WTC11 (cell line): ENCODE measurements around the gene STRIP1. TPM values are rescaled to one million over a fixed set of nuclear protein-coding genes. Genes with fewer than 3 reads are reported as not detected.

Source experiments
- ATAC-seq: fragments of 200-7000 bp; cut with Tn5 transposase; 2 replicates; pipeline ENCODE4 v1.10.0; 2021; ENCODE audit warnings: mild to moderate bottlenecking, moderate library complexity
- CTCF ChIA-PET: fragments of 300-600 bp; sonication (Branson Sonifier 250); formaldehyde crosslinking; loops from one replicate; lab custom pipeline; 2021; ENCODE audit warnings: antibody characterized with exemption; lab: Charles Lee
- POLR2A ChIA-PET: fragments of 350-600 bp; sonication (Branson Sonifier 250); formaldehyde crosslinking; loops from one replicate; lab custom pipeline; 2021; ENCODE audit warnings: antibody characterized with exemption; lab: Charles Lee
- DNase-seq: peaks from one replicate; pipeline ENCODE4 v3.0.0; 2021; ENCODE audit warnings: low spot score
- H3K27ac Mint-ChIP-seq: 2 replicates; pipeline ENCODE4 v1.8.0; 2021; ENCODE audit warnings: mixed read lengths
- H3K27me3 Mint-ChIP-seq: 2 replicates; pipeline ENCODE4 v1.8.0; 2021; ENCODE audit warnings: low read depth, mild to moderate bottlenecking, moderate library complexity, mixed read lengths
- H3K36me3 Mint-ChIP-seq: 2 replicates; pipeline ENCODE4 v1.8.0; 2021; ENCODE audit warnings: mixed read lengths
- H3K4me1 Mint-ChIP-seq: 2 replicates; pipeline ENCODE4 v1.8.0; 2022; ENCODE audit warnings: mixed read lengths
- H3K4me3 Mint-ChIP-seq: 2 replicates; pipeline ENCODE4 v1.8.0; 2021; ENCODE audit warnings: mild to moderate bottlenecking, moderate library complexity, mixed read lengths
- H3K9me3 Mint-ChIP-seq: 2 replicates; pipeline ENCODE4 v1.8.0; 2021; ENCODE audit warnings: mixed read lengths
- CREM ChIP-seq: sonication (generic); formaldehyde crosslinking; IDR thresholded peaks from 2 replicates; pipeline ENCODE4 v1.8.1; 2022; ENCODE audit warnings: mild to moderate bottlenecking, missing genetic modification reagents, moderate library complexity
- ESRRA ChIP-seq: sonication (generic); formaldehyde crosslinking; IDR thresholded peaks from 2 replicates; pipeline ENCODE4 v1.8.1; 2022; ENCODE audit warnings: mild to moderate bottlenecking, missing genetic modification reagents, borderline replicate concordance
- FOXK1 ChIP-seq: sonication (generic); formaldehyde crosslinking; IDR thresholded peaks from 2 replicates; pipeline ENCODE4 v1.8.0; 2022; ENCODE audit warnings: mild to moderate bottlenecking, moderate library complexity, missing genetic modification reagents
- HMGA2 ChIP-seq: fragments of 250-450 bp; sonication (Bioruptor Pico); IDR thresholded peaks from 2 replicates; pipeline ENCODE4 v1.4.0; 2021; ENCODE audit warnings: mild to moderate bottlenecking, moderate library complexity
- NR3C1 ChIP-seq: sonication (generic); formaldehyde crosslinking; conservative IDR thresholded peaks from 2 replicates; pipeline ENCODE4 v1.8.1; 2023; ENCODE audit warnings: low read depth, mild to moderate bottlenecking, missing genetic modification reagents
- TCF7 ChIP-seq: sonication (generic); formaldehyde crosslinking; IDR thresholded peaks from 2 replicates; pipeline ENCODE4 v1.8.0; 2022; ENCODE audit warnings: mild to moderate bottlenecking, low read depth, missing genetic modification reagents, moderate library complexity
- ZNF138 ChIP-seq: sonication (generic); formaldehyde crosslinking; conservative IDR thresholded peaks from 2 replicates; pipeline ENCODE4 v1.8.1; 2022; ENCODE audit warnings: mild to moderate bottlenecking, moderate library complexity, missing genetic modification reagents
- ZNF232 ChIP-seq: sonication (generic); formaldehyde crosslinking; IDR thresholded peaks from 2 replicates; pipeline ENCODE4 v1.8.0; 2022; ENCODE audit warnings: mild to moderate bottlenecking, missing genetic modification reagents
- ZNF263 ChIP-seq: sonication (generic); formaldehyde crosslinking; IDR thresholded peaks from 2 replicates; pipeline ENCODE4 v1.8.1; 2022; ENCODE audit warnings: low read depth, mild to moderate bottlenecking, moderate library complexity, missing genetic modification reagents
- ZNF423 ChIP-seq: fragments of 250-450 bp; sonication (Bioruptor Pico); IDR thresholded peaks from 2 replicates; pipeline ENCODE4 v2.1.2; 2022; ENCODE audit warnings: mild to moderate bottlenecking, moderate library complexity
- total RNA-seq: library from RNA; stranded (reverse); gene quantifications from 3 replicates; pipeline ENCODE4 v1.2.3, GENCODE V29; 2021
- TF ChIP-seq, protein P1 (sequence below): fragments of 250-450 bp; sonication (Bioruptor Pico); IDR thresholded peaks from 2 replicates; pipeline ENCODE4 v1.9.0; 2021; ENCODE audit warnings: mild to moderate bottlenecking
- TF ChIP-seq, protein P2 (sequence below): sonication (generic); formaldehyde crosslinking; conservative IDR thresholded peaks from 2 replicates; pipeline ENCODE4 v1.8.1; 2023; ENCODE audit warnings: mild to moderate bottlenecking, low read depth, missing genetic modification reagents, moderate library complexity
- TF ChIP-seq, protein P3 (sequence below): fragments of 200-600 bp; IDR thresholded peaks from 2 replicates; pipeline ENCODE4 v1.8.0; 2022; ENCODE audit warnings: antibody characterized with exemption
- TF ChIP-seq, protein P4 (sequence below): sonication (generic); formaldehyde crosslinking; IDR thresholded peaks from 2 replicates; pipeline ENCODE4 v1.8.1; 2022; ENCODE audit warnings: missing genetic modification reagents, borderline replicate concordance
- TF ChIP-seq, protein P5 (sequence below): fragments of 250-450 bp; sonication (Bioruptor Pico); IDR thresholded peaks from 2 replicates; pipeline ENCODE4 v1.9.0; 2021; ENCODE audit warnings: mild to moderate bottlenecking
- TF ChIP-seq, protein P6 (sequence below): sonication (generic); formaldehyde crosslinking; IDR thresholded peaks from 2 replicates; pipeline ENCODE4 v1.8.1; 2022; ENCODE audit warnings: mild to moderate bottlenecking, moderate library complexity, missing genetic modification reagents
- TF ChIP-seq, protein P7 (sequence below): sonication (generic); formaldehyde crosslinking; IDR thresholded peaks from 2 replicates; pipeline ENCODE4 v1.8.1; 2023; ENCODE audit warnings: mild to moderate bottlenecking, missing genetic modification reagents
- TF ChIP-seq, protein P8 (sequence below): sonication (generic); formaldehyde crosslinking; conservative IDR thresholded peaks from 2 replicates; pipeline ENCODE4 v1.8.1; 2022; ENCODE audit warnings: mild to moderate bottlenecking, missing genetic modification reagents

The STRIP1 gene
- total RNA-seq, 1 experiment from 2014 or later, result 42.8 TPM

DNA sequence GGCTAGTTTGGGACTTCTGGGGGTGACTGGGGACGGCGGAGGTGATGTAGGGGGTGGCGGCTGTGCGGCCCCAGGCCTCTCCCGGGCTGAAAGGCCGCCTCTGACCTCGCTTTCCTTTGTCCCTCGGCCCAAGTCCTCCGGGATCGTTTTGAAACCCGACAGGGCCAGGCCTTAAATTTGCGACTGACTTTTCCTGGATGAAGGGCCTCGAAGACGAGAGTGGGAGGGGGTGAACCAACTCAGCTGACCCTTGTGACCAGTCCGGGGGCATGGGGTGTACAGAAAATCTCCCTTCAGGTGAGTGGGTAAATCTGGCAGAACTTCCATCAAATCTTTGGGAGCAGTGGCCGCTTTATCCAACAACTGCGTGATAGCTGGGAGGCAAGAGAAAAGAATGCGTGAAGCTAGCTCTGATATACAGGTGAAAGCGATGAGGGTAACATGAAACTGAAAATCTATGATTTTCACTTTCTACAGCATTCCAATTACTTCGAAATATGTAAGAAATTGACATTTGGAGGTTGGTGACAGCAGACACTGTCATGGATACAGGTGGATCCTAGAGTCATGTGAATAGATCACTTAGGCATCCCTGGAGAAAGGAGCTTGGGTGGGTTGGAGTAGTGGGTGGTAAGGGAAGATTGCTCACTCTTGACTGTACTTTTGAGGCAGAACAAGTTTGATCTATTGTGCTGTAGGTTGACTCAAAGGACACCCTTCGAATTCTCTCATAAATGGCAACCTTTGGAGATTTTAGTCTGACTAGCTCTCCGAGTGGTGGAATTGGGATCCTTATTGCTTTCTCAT lies 49.0 kb upstream of the STRIP1 start (continued):
- TF ChIP-seq TCF7 (CRISPR knock-in tag), result no peak

DNA sequence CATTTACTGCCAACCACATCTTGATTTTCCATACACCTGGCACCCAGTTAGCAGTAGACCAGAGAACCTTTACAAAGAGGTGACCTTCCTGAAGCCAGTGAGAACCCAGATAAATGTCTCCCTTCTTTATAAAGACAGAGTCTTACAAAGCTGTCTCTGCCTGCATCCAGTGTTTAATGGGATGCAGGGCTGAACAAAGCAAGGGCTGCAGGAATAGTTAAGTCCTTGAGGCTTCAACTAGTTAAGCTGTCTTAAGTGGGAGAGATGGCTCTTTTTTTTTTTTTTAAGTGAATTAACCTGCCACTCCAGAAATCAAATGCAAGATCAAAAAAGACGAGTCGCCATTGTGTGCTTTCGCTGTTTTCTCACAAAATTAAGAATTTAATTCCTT lies 48.4 kb upstream of the STRIP1 start:
- H3K9me3 Mint-ChIP-seq, result no peaks in the 10 kb centered on the region
- CTCF ChIA-PET, result interaction anchor here (0.6 to 9.4 kb wide), 11 partner anchors 20 to 346 kb away, joined by 3 to 341 read pairs (median 45); no protein-coding TSS in a partner anchor
- POLR2A ChIA-PET, result interaction anchor here (1.4 to 2.9 kb wide), 4 partner anchors 18 to 208 kb away, joined by 3 to 8 read pairs (median 4); no protein-coding TSS in a partner anchor
- DNase-seq, result no peak
- peak overlapping the region; percentile 96 for H3K4me3 Mint-ChIP-seq
- H3K27me3 Mint-ChIP-seq, result no peaks in the 10 kb centered on the region; the same call in 1 of the 2 replicates
- TF ChIP-seq, protein P1, sequence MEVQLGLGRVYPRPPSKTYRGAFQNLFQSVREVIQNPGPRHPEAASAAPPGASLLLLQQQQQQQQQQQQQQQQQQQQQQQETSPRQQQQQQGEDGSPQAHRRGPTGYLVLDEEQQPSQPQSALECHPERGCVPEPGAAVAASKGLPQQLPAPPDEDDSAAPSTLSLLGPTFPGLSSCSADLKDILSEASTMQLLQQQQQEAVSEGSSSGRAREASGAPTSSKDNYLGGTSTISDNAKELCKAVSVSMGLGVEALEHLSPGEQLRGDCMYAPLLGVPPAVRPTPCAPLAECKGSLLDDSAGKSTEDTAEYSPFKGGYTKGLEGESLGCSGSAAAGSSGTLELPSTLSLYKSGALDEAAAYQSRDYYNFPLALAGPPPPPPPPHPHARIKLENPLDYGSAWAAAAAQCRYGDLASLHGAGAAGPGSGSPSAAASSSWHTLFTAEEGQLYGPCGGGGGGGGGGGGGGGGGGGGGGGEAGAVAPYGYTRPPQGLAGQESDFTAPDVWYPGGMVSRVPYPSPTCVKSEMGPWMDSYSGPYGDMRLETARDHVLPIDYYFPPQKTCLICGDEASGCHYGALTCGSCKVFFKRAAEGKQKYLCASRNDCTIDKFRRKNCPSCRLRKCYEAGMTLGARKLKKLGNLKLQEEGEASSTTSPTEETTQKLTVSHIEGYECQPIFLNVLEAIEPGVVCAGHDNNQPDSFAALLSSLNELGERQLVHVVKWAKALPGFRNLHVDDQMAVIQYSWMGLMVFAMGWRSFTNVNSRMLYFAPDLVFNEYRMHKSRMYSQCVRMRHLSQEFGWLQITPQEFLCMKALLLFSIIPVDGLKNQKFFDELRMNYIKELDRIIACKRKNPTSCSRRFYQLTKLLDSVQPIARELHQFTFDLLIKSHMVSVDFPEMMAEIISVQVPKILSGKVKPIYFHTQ (CRISPR knock-in tag), result no peak
- H3K4me1 Mint-ChIP-seq, result peaks cover 47% of the 10 kb centered on the region
- ATAC-seq, result no peak
- no peaks in the 10 kb centered on the region for H3K36me3 Mint-ChIP-seq
- no peak overlapping the region for H3K27ac Mint-ChIP-seq

DNA sequence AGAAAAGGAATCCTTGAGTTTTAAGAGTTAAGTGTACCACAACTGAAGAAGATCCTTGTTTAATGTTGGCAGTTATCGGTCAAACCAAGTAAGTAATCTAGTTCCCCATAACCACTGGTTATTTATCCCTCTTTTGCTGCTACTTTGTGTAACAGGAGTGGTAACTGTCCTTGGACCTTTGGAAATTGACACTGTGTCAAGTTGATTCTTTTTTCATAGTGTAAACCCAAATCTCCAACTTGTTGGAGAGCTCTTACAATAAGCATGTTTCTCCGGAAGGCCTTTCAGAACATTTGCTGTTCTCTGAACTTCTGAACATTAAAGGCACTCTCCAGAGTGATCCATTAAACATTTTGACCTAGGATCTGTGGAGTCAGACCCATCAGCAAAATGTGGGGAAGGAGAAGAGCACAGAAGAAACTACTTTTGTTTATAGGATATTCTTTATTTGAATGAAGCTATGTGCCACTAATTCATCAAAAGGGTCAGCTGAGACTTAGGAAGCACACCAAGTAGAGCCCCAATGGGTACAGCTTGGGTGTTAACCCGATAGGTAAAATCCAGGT lies 46.0 kb upstream of the STRIP1 start:
- ATAC-seq, result no peak
- H3K27ac Mint-ChIP-seq, result no peak overlapping the region; the same call in 1 of the 2 replicates
- H3K27me3 Mint-ChIP-seq, result no peaks in the 10 kb centered on the region; the same call in 1 of the 2 replicates
- no peak overlapping the region for H3K4me3 Mint-ChIP-seq
- H3K36me3 Mint-ChIP-seq, result no peaks in the 10 kb centered on the region
- POLR2A ChIA-PET, result no interaction called here
- TF ChIP-seq, protein P2, sequence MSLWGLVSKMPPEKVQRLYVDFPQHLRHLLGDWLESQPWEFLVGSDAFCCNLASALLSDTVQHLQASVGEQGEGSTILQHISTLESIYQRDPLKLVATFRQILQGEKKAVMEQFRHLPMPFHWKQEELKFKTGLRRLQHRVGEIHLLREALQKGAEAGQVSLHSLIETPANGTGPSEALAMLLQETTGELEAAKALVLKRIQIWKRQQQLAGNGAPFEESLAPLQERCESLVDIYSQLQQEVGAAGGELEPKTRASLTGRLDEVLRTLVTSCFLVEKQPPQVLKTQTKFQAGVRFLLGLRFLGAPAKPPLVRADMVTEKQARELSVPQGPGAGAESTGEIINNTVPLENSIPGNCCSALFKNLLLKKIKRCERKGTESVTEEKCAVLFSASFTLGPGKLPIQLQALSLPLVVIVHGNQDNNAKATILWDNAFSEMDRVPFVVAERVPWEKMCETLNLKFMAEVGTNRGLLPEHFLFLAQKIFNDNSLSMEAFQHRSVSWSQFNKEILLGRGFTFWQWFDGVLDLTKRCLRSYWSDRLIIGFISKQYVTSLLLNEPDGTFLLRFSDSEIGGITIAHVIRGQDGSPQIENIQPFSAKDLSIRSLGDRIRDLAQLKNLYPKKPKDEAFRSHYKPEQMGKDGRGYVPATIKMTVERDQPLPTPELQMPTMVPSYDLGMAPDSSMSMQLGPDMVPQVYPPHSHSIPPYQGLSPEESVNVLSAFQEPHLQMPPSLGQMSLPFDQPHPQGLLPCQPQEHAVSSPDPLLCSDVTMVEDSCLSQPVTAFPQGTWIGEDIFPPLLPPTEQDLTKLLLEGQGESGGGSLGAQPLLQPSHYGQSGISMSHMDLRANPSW (CRISPR knock-in tag), result no peak
- TF ChIP-seq, protein P3, sequence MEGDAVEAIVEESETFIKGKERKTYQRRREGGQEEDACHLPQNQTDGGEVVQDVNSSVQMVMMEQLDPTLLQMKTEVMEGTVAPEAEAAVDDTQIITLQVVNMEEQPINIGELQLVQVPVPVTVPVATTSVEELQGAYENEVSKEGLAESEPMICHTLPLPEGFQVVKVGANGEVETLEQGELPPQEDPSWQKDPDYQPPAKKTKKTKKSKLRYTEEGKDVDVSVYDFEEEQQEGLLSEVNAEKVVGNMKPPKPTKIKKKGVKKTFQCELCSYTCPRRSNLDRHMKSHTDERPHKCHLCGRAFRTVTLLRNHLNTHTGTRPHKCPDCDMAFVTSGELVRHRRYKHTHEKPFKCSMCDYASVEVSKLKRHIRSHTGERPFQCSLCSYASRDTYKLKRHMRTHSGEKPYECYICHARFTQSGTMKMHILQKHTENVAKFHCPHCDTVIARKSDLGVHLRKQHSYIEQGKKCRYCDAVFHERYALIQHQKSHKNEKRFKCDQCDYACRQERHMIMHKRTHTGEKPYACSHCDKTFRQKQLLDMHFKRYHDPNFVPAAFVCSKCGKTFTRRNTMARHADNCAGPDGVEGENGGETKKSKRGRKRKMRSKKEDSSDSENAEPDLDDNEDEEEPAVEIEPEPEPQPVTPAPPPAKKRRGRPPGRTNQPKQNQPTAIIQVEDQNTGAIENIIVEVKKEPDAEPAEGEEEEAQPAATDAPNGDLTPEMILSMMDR, result no peak
- no peak for TF ChIP-seq FOXK1 (CRISPR knock-in tag)
- no peak for TF ChIP-seq ZNF423 (CRISPR knock-in tag)
- no peak for TF ChIP-seq HMGA2
- no peak for TF ChIP-seq ZNF232 (CRISPR knock-in tag)
- TF ChIP-seq, protein P4, sequence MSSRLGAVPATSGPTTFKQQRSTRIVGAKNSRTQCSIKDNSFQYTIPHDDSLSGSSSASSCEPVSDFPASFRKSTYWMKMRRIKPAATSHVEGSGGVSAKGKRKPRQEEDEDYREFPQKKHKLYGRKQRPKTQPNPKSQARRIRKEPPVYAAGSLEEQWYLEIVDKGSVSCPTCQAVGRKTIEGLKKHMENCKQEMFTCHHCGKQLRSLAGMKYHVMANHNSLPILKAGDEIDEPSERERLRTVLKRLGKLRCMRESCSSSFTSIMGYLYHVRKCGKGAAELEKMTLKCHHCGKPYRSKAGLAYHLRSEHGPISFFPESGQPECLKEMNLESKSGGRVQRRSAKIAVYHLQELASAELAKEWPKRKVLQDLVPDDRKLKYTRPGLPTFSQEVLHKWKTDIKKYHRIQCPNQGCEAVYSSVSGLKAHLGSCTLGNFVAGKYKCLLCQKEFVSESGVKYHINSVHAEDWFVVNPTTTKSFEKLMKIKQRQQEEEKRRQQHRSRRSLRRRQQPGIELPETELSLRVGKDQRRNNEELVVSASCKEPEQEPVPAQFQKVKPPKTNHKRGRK (CRISPR knock-in tag), result no peak
- TF ChIP-seq ZNF138, result no peak
- TF ChIP-seq ZNF263 (CRISPR knock-in tag), result no peak
- TF ChIP-seq, protein P5, sequence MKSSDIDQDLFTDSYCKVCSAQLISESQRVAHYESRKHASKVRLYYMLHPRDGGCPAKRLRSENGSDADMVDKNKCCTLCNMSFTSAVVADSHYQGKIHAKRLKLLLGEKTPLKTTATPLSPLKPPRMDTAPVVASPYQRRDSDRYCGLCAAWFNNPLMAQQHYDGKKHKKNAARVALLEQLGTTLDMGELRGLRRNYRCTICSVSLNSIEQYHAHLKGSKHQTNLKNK (CRISPR knock-in tag), result no peak
- TF ChIP-seq ESRRA (CRISPR knock-in tag), result no peak
- TF ChIP-seq CREM (CRISPR knock-in tag), result no peak
- TF ChIP-seq, protein P6, sequence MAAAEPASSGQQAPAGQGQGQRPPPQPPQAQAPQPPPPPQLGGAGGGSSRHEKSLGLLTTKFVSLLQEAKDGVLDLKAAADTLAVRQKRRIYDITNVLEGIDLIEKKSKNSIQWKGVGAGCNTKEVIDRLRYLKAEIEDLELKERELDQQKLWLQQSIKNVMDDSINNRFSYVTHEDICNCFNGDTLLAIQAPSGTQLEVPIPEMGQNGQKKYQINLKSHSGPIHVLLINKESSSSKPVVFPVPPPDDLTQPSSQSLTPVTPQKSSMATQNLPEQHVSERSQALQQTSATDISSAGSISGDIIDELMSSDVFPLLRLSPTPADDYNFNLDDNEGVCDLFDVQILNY (CRISPR knock-in tag), result no peak
- TF ChIP-seq, protein P7, sequence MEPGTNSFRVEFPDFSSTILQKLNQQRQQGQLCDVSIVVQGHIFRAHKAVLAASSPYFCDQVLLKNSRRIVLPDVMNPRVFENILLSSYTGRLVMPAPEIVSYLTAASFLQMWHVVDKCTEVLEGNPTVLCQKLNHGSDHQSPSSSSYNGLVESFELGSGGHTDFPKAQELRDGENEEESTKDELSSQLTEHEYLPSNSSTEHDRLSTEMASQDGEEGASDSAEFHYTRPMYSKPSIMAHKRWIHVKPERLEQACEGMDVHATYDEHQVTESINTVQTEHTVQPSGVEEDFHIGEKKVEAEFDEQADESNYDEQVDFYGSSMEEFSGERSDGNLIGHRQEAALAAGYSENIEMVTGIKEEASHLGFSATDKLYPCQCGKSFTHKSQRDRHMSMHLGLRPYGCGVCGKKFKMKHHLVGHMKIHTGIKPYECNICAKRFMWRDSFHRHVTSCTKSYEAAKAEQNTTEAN (CRISPR knock-in tag), result no peak
- TF ChIP-seq, protein P8, sequence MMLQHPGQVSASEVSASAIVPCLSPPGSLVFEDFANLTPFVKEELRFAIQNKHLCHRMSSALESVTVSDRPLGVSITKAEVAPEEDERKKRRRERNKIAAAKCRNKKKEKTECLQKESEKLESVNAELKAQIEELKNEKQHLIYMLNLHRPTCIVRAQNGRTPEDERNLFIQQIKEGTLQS (CRISPR knock-in tag), result no peak
- TF ChIP-seq NR3C1, result no peak
- TF ChIP-seq, all 79 proteins: peak for 0
- peaks cover 43% of the 10 kb centered on the region for H3K4me1 Mint-ChIP-seq
- no peaks in the 10 kb centered on the region for H3K9me3 Mint-ChIP-seq
- no peak for DNase-seq
- CTCF ChIA-PET, result interaction anchor here (1.0 kb wide), 1 partner anchor 65 kb away, joined by 3 read pairs; no protein-coding TSS in a partner anchor
